Kidney (tissue), 14 donors: ENCODE results near the gene MIDN. TPM values are rescaled to one million over a fixed set of nuclear protein-coding genes. Genes with fewer than 3 reads are reported as not detected.

ENCODE experiments used
- DNase-seq, 5 donors: peaks; one replicate each; pipeline ENCODE4 v3.0.0-alpha.2; 2013 to 2020
- FAIRE-seq: peaks from 2 replicates; lab custom pipeline; 2012; peaks lifted over from hg19 to GRCh38; lab: Jason Lieb, UNC
- H3K27ac ChIP-seq, 2 donors: one replicate each; pipeline ENCODE4 v1.7.0; 2013; ENCODE audit warnings: low read depth in 2 of 2, low read length in 2 of 2, inconsistent platforms in 1 of 2
- H3K27me3 ChIP-seq: one replicate; pipeline ENCODE4 v1.7.1; 2013; ENCODE audit warnings: low read length, inconsistent platforms; ENCODE audit not compliant: control insufficient read depth, insufficient read depth
- H3K36me3 ChIP-seq, 3 donors: one replicate each; pipeline versions ENCODE4 v1.7.0 to v1.7.1; 2013; ENCODE audit warnings: low read length in 3 of 3, control low read depth in 1 of 3, inconsistent platforms in 1 of 3; ENCODE audit not compliant: insufficient read depth in 3 of 3, control insufficient read depth in 2 of 3
- H3K4me1 ChIP-seq, 3 donors: one replicate each; pipeline versions ENCODE4 v1.7.0 to v1.7.1; 2013; ENCODE audit warnings: low read length in 3 of 3, inconsistent platforms in 1 of 3, low read depth in 1 of 3; ENCODE audit not compliant: control insufficient read depth in 2 of 3, insufficient read depth in 2 of 3
- H3K4me3 ChIP-seq, 3 donors: one replicate each; pipeline versions ENCODE4 v1.7.0 to v1.8.1; 2013; ENCODE audit warnings: low read length in 3 of 3, control low read depth in 1 of 3, inconsistent platforms in 1 of 3
- H3K9ac ChIP-seq, 3 donors: one replicate each; pipeline versions ENCODE4 v1.7.0 to v1.7.1; 2013; ENCODE audit warnings: low read length in 3 of 3, control low read depth in 1 of 3, inconsistent platforms in 1 of 3
- H3K9me3 ChIP-seq, 3 donors: one replicate each; pipeline versions ENCODE4 v1.7.0 to v1.7.1; 2013; ENCODE audit warnings: low read length in 3 of 3, control low read depth in 1 of 3, inconsistent platforms in 1 of 3; ENCODE audit not compliant: control insufficient read depth in 2 of 3, insufficient read depth in 1 of 3
- CTCF ChIP-seq: IDR thresholded peaks from 3 replicates; pipeline ENCODE4 v1.5.1; 2012; ENCODE audit warnings: mild to moderate bottlenecking, moderate library complexity, borderline replicate concordance; ENCODE audit not compliant: insufficient read depth; ENCODE audit errors: extremely low read depth
- intact Hi-C: fragments of 100-400 bp; cut with DNase I; formaldehyde crosslinking; loops from one replicate; pipeline ENCODE4 v1.11.1; 2022
- polyA plus RNA-seq: library from polyadenylated mRNA; stranded (reverse); fragments of 350-450 nt; fragmentation: Illumina TruSeq; extraction: RNeasy Lipid Tissue Mini Kit (QIAGEN cat#74804); gene quantifications from one replicate; pipeline ENCODE4 v1.2.3, GENCODE V29; 2014; ENCODE audit warnings: low read depth, low replicate concordance; ENCODE audit not compliant: insufficient read depth
- total RNA-seq: library from RNA; stranded (reverse); fragmentation: NEBNext Ultra II Directional; extraction: Animal tissue kit (Norgen Biotek cat#: 25700); gene quantifications from one replicate; pipeline ENCODE4 v1.2.1, GENCODE V29; 2021
- donor health status: control.
- donor health status: control.
- donor health status: control.
- donor health status: control.
- donor health status: control.
- donor health status: DM: yes; HTN: yes; CAD: no.
- donor health status: Normal renal cell carcinoma (clear cell type).

MIDN gene
- total and polyA plus RNA-seq, 2 donors from 2014 or later = 21.3 to 205 TPM

DNA sequence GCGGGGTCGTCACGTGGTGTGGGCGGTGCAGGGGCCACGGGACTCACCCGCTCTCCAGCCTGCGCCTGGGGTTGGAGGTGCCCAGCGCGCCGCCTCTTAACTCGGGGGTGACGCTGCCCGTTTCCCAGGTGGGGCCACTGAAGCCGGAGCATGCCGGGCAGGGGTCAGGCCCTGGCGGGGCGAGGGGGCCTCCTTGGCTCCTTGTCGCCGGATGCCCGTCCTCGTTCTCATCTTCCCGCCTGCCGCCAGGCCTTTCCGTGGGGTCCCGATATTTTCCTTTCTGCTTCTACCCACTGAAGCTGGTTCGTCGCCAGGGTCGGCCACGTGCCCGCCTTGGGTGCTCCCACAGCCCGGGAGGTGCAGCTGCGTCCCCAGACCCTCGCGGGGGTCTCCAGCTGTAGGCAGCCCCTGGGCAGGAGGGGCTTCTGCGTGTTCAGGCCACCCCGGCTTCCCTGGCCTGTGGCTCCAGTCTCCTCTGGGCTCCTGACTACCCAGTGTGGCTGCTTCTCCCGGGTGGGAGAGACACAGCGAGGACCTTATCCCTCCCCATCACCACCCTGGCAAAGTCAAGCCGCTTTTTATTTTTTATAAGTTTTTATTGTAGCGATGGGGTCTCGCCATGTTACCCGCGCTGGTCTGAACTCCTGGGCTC is 27.7 kb downstream of the MIDN start:
- FAIRE-seq (no peak), DNase-seq (no peak)
- H3K4me1 ChIP-seq = peaks cover 0 to 40% (median 17%) of the 10 kb centered on the region in 3 donors
- peaks cover 2 to 41% (median 14%) of the 10 kb centered on the region in 3 donors for H3K36me3 ChIP-seq
- peak overlapping the region; percentile 98 to 99 for H3K27ac ChIP-seq
- TF ChIP-seq CTCF = no peak
- H3K4me3 ChIP-seq = peak overlapping the region; percentile 20 to 75 (median 67)
- peak overlapping the region in 2 of 3 donors; percentile 49 to 73 for H3K9ac ChIP-seq
- no peaks in the 10 kb centered on the region for H3K9me3 ChIP-seq
- no peaks in the 10 kb centered on the region for H3K27me3 ChIP-seq
- intact Hi-C loops = no loop called here

GRCh38 chr19:1276628-1277022 is 28.2 kb downstream of the MIDN start:
- H3K4me3 ChIP-seq = peak overlapping the region in 1 of 3 donors; percentile 75
- no peak for DNase-seq
- no peak for FAIRE-seq

GRCh38 chr19:1277061-1277460 is 28.7 kb downstream of the MIDN start:
- Histone ChIP-seq H3K27ac (no peak overlapping the region), H3K36me3 (peaks cover 2 to 32% (median 8%) of the 10 kb centered on the region in 3 donors), H3K4me1 (peaks cover 0 to 30% (median 10%) of the 10 kb centered on the region in 3 donors), H3K27me3 (no peaks in the 10 kb centered on the region), H3K9me3 (no peaks in the 10 kb centered on the region), H3K4me3 (no peak overlapping the region), H3K9ac (no peak overlapping the region)
- intact Hi-C loops = no loop called here
- TF ChIP-seq CTCF = no peak
- FAIRE-seq = no peak
- no peak for DNase-seq

More at GRCh38 chr19:1276628-1277022, 28.2 kb downstream of the MIDN start:
- Histone ChIP-seq H3K27me3 (no peaks in the 10 kb centered on the region), H3K4me1 (peaks cover 0 to 35% (median 14%) of the 10 kb centered on the region in 3 donors), H3K9ac (peak overlapping the region in 1 of 3 donors; percentile 73), H3K27ac (no peak overlapping the region), H3K36me3 (peaks cover 2 to 36% (median 12%) of the 10 kb centered on the region in 3 donors), H3K9me3 (no peaks in the 10 kb centered on the region)
- no peak for TF ChIP-seq CTCF
- intact Hi-C loops = no loop called here
